PC-3 (cell line): ENCODE measurements around the gene YLPM1. TPM values are rescaled to one million over a fixed set of nuclear protein-coding genes. Genes with fewer than 3 reads are reported as not detected.

Experiments used
- ATAC-seq: fragments of 200-7000 bp; cut with Tn5 transposase; 2 replicates; pipeline ENCODE4 v1.9.1; 2020; ENCODE audit warnings: mild to moderate bottlenecking, moderate library complexity
- BruUV-seq: library from RNA; stranded (reverse); fragments of 400-500 nt; replicated peaks from 2 replicates; lab custom pipeline; 2021; lab: Mats Ljungman, UMichigan
- CTCF ChIA-PET: fragments of 300-600 bp; sonication (Branson Sonifier 250); formaldehyde crosslinking; loops from one replicate; lab custom pipeline; 2022; ENCODE audit warnings: antibody characterized with exemption; lab: Charles Lee
- POLR2A ChIA-PET: fragments of 300-600 bp; sonication (Branson Sonifier 250); formaldehyde crosslinking; loops from one replicate; lab custom pipeline; 2022; ENCODE audit warnings: antibody characterized with exemption; ENCODE audit not compliant: unreplicated experiment; lab: Charles Lee
- DNase-seq: peaks from one replicate; pipeline ENCODE4 v3.0.0-alpha.2; 2015
- H2AFZ ChIP-seq: fragments of 300-600 bp; sonication (generic); 2 replicates; pipeline ENCODE4 v1.6.0; 2016; ENCODE audit warnings: antibody characterized with exemption, low read length
- H3F3A ChIP-seq: fragments of 300-600 bp; sonication (generic); one replicate; pipeline ENCODE4 v1.6.0; 2017; ENCODE audit warnings: antibody characterized with exemption, low read length, control low read depth, mild to moderate bottlenecking; ENCODE audit not compliant: unreplicated experiment
- H3K27ac ChIP-seq: fragments of 300-600 bp; sonication (generic); 2 replicates; pipeline ENCODE4 v1.5.1; 2016; ENCODE audit warnings: mild to moderate bottlenecking, low read length
- H3K27me3 ChIP-seq: fragments of 300-600 bp; sonication (generic); 2 replicates; pipeline ENCODE4 v1.6.1; 2016; ENCODE audit warnings: low read length, mixed read lengths
- H3K36me3 ChIP-seq: fragments of 300-600 bp; sonication (generic); 2 replicates; pipeline ENCODE4 v1.6.1; 2016; ENCODE audit warnings: low read depth, mixed run types, low read length, mixed read lengths
- H3K4me1 ChIP-seq: fragments of 300-600 bp; sonication (generic); 2 replicates; pipeline ENCODE4 v1.5.1; 2016; ENCODE audit warnings: low read length; ENCODE audit not compliant: insufficient read depth
- H3K4me2 ChIP-seq: fragments of 300-600 bp; sonication (generic); 2 replicates; pipeline ENCODE4 v1.6.0; 2016; ENCODE audit warnings: low read length
- H3K4me3 ChIP-seq: fragments of 300-600 bp; sonication (generic); 2 replicates; pipeline ENCODE4 v1.5.1; 2016; ENCODE audit warnings: mild to moderate bottlenecking, low read length, mixed read lengths
- H3K79me2 ChIP-seq: fragments of 300-600 bp; sonication (generic); 2 replicates; pipeline ENCODE4 v1.6.1; 2017; ENCODE audit warnings: low read length, mixed read lengths
- H3K9ac ChIP-seq: fragments of 300-600 bp; sonication (generic); 2 replicates; pipeline ENCODE4 v1.6.0; 2016; ENCODE audit warnings: mild to moderate bottlenecking, low read length
- H3K9me2 ChIP-seq: fragments of 300-600 bp; sonication (generic); replicated peaks from 2 replicates; pipeline ENCODE4 v1.6.1; 2016; ENCODE audit warnings: mixed run types, low read length, mixed read lengths
- H3K9me3 ChIP-seq: fragments of 300-600 bp; sonication (generic); 2 replicates; pipeline ENCODE4 v1.6.1; 2016; ENCODE audit warnings: low read length, mixed read lengths
- H4K20me1 ChIP-seq: fragments of 300-600 bp; sonication (generic); 2 replicates; pipeline ENCODE4 v1.6.1; 2016; ENCODE audit warnings: low read length, mixed read lengths
- CTCF ChIP-seq: fragments of 300-600 bp; sonication (generic); conservative IDR thresholded peaks from 2 replicates; pipeline ENCODE4 v1.5.1; 2017; ENCODE audit warnings: antibody characterized with exemption, low read depth, mild to moderate bottlenecking, low read length
- EZH2 ChIP-seq: fragments of 300-600 bp; sonication (generic); IDR thresholded peaks from one replicate; pipeline ENCODE4 v1.6.1; 2017; ENCODE audit warnings: antibody characterized with exemption, mild to moderate bottlenecking, low read length; ENCODE audit not compliant: unreplicated experiment
- EZH2phosphoT487 ChIP-seq: fragments of 300-600 bp; sonication (generic); IDR thresholded peaks from 2 replicates; pipeline ENCODE4 v1.6.1; 2018; ENCODE audit warnings: mild to moderate bottlenecking, antibody characterized with exemption, low read length, borderline replicate concordance
- intact Hi-C: fragments of 100-400 bp; cut with micrococcal nuclease; formaldehyde crosslinking; loops from 2 replicates; pipeline ENCODE4 v1.9.0; 2023
- total RNA-seq: library from RNA; depleted of rRNA; stranded (reverse); fragments of >200 nt; gene quantifications from 2 replicates; pipeline ENCODE4 v1.2.3, GENCODE V29; 2014

YLPM1 gene
- total RNA-seq, 1 experiment from 2014 or later, result 25.1 TPM

DNA sequence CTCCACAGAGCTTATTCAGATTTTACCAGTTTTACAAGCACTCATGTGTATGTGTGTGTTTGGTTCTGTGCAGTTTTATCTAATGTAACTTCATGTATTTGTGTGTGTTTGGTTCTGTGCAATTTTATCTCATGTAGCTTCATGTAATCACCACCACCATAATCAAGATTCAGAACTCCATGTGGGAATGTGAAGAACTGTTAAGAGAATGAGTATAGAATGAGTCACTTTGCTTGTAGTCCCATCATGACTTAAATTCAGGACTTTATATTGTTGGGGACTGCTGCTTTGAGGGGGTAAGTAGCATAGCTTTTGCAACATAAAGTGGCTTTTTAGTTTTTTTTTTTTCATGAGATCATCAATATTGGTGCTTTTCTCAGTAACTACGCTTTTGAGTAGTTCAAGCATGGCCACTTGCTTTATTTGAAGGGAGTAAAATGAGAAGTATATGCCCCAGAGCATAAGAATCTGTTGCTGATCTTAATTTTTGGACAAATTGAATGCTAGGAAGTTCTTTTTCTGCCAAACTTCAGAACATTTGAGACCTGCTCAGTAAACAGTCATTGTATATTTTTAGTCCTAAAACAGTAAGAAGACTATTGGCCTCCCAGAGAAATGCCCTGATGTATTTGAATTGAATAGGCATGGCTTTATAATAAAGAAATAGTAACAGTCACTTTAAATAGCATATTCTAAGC is 84.0 kb downstream of the YLPM1 start:
- DNase-seq (peak; percentile 45), ATAC-seq (peak; percentile 57)
- Histone ChIP-seq H3K36me3 (no peaks in the 10 kb centered on the region), H2AFZ (no peak overlapping the region), H3K27ac (no peak overlapping the region), H3K9ac (no peak overlapping the region), H3K9me2 (no peaks in the 10 kb centered on the region), H3K4me1 (0 out of 2 replicates have a peak, but pooled peaks cover 6% of the 10 kb centered on the region), H3F3A (no peaks in the 10 kb centered on the region), H3K9me3 (no peaks in the 10 kb centered on the region), H3K79me2 (no peaks in the 10 kb centered on the region), H4K20me1 (no peaks in the 10 kb centered on the region), H3K27me3 (no peaks in the 10 kb centered on the region), H3K4me3 (no peak overlapping the region), H3K4me2 (no peak overlapping the region)
- BruUV-seq, result no TSS peak
- TF ChIP-seq EZH2phosphoT487 (no peak), CTCF (no peak), EZH2 (no peak)
- ChIA-PET POLR2A (no interaction called here), CTCF (interaction anchor here (0.5 to 1.2 kb wide), 2 partner anchors 13 to 241 kb away, joined by 3 read pairs; no protein-coding TSS in a partner anchor)
- intact Hi-C loops, result no loop called here

DNA sequence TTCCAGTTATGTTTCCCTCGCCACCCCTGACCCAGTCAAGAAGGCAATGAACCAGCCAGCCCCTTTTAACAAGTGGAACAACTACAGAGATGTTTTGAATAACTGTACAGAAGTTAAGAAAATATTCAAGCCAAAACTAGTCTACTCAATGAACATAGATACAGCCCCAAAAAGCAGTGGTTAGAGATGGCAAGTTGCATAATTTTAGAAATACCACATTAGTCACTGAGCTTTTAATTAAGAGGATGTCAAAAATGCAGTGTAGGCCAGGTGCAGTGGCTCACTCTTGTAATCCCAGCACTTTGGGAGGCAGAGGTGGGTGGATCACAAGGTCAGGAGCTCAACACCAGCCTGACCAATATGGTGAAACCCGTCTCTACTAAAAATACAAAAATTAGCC is 85.7 kb downstream of the YLPM1 start:
- no peak for DNase-seq
- H3K36me3 ChIP-seq, result no peaks in the 10 kb centered on the region
- BruUV-seq, result no TSS peak

More for the DNA sequence above, 85.7 kb downstream of the YLPM1 start:
- H3K4me3 ChIP-seq, result no peak overlapping the region
- H3K9me2 ChIP-seq, result no peaks in the 10 kb centered on the region
- CTCF ChIA-PET, result interaction anchor here (0.6 to 1.8 kb wide), 2 partner anchors 12 to 265 kb away, joined by 3 to 5 read pairs; no protein-coding TSS in a partner anchor
- H3F3A ChIP-seq, result no peaks in the 10 kb centered on the region
- no peak overlapping the region for H2AFZ ChIP-seq
- POLR2A ChIA-PET, result no interaction called here
- intact Hi-C loops, result no loop called here
- no peaks in the 10 kb centered on the region for H3K79me2 ChIP-seq
- no peak overlapping the region for H3K9ac ChIP-seq
- no peaks in the 10 kb centered on the region for H3K9me3 ChIP-seq
- 0 out of 2 replicates have a peak, but pooled peaks cover 6% of the 10 kb centered on the region for H3K4me1 ChIP-seq
- TF ChIP-seq CTCF (no peak), EZH2phosphoT487 (no peak), EZH2 (no peak)
- no peak overlapping the region for H3K27ac ChIP-seq
- no peaks in the 10 kb centered on the region for H4K20me1 ChIP-seq
- ATAC-seq, result no peak
- no peaks in the 10 kb centered on the region for H3K27me3 ChIP-seq
- H3K4me2 ChIP-seq, result no peak overlapping the region
